Lung (tissue), 12 donors: ENCODE measurements around the gene IL20RB. TPM values are rescaled to one million over a fixed set of nuclear protein-coding genes. Genes with fewer than 3 reads are reported as not detected.

Source experiments
- ATAC-seq: fragments of 200-7000 bp; cut with Tn5 transposase; one replicate; pipeline ENCODE4 v1.9.1; 2020; ENCODE audit warnings: moderate number of reproducible peaks; ENCODE audit not compliant: insufficient read depth, low FRiP score
- DNase-seq, 3 donors: peaks; one replicate each; pipeline ENCODE4 v3.0.0-alpha.2; 2013 to 2017
- H3K27ac ChIP-seq, 2 donors: one replicate each; pipeline ENCODE4 v1.5.1; 2013; ENCODE audit warnings: mild to moderate bottlenecking in 2 of 2, moderate library complexity in 2 of 2, control low read depth in 1 of 2, inconsistent platforms in 1 of 2, low read depth in 1 of 2, low read length in 1 of 2
- H3K27me3 ChIP-seq, 3 donors: one replicate each; pipeline ENCODE4 v1.5.1; 2013; ENCODE audit warnings: low read length in 2 of 3; ENCODE audit not compliant: control insufficient read depth in 3 of 3, insufficient read depth in 3 of 3
- H3K36me3 ChIP-seq, 4 donors: one replicate each; pipeline ENCODE4 v1.5.1; 2013; ENCODE audit warnings: low read length in 4 of 4, mild to moderate bottlenecking in 1 of 4, moderate library complexity in 1 of 4; ENCODE audit not compliant: control insufficient read depth in 4 of 4, insufficient read depth in 4 of 4
- H3K4me1 ChIP-seq, 5 donors: one replicate each; pipeline ENCODE4 v1.5.1; 2013; ENCODE audit warnings: low read length in 5 of 5, mild to moderate bottlenecking in 2 of 5, moderate library complexity in 1 of 5; ENCODE audit not compliant: control insufficient read depth in 5 of 5, insufficient read depth in 5 of 5
- H3K4me3 ChIP-seq: one replicate; pipeline ENCODE4 v1.5.1; 2013; ENCODE audit warnings: mild to moderate bottlenecking, control low read depth, moderate library complexity
- H3K9ac ChIP-seq, 2 donors: one replicate each; pipeline ENCODE4 v1.5.1; 2013; ENCODE audit warnings: low read length in 2 of 2, control low read depth in 1 of 2; ENCODE audit not compliant: insufficient read depth in 1 of 2
- H3K9me3 ChIP-seq, 4 donors: one replicate each; pipeline ENCODE4 v1.5.1; 2013; ENCODE audit warnings: low read length in 3 of 4, mild to moderate bottlenecking in 1 of 4, moderate library complexity in 1 of 4; ENCODE audit not compliant: control insufficient read depth in 4 of 4, insufficient read depth in 3 of 4
- CTCF ChIP-seq: IDR thresholded peaks from 2 replicates; pipeline ENCODE4 v1.5.1; 2012; ENCODE audit warnings: mild to moderate bottlenecking; ENCODE audit errors: control extremely low read depth, extremely low read depth
- WGBS, 2 donors: extraction: QIAGEN DNeasy Blood & Tissue Kit; methylation state at CpG; one replicate each; pipeline ENCODE4 v1.1.7; 2013; 5-methylcytosine and 5-hydroxymethylcytosine counted together
- polyA plus RNA-seq, 2 donors: library from polyadenylated mRNA; stranded (reverse); fragments of 200-250 nt; gene quantifications; one replicate each; pipeline ENCODE4 v1.2.1, GENCODE V29; 2013
- total RNA-seq, 2 donors: library from RNA; depleted of rRNA in 1 of 2; stranded (reverse); fragments of >200 nt in 1 of 2; gene quantifications; one replicate each; pipeline ENCODE4 v1.2.1, GENCODE V29; 2014 to 2021
- donor health status: control.
- donor health status: control.
- donor health status: Bipolar disorder and iron deficiency.
- donor health status: healthy.
- donor health status: DM: yes; HTN: yes; CAD: no.

IL20RB gene
- total and polyA plus RNA-seq, 4 donors = 0.23 to 1.3 (median 0.88) TPM

GRCh38 chr3:136958939-136959338, 1.2 kb downstream of the IL20RB start:
- peaks cover 0 to 3% (median 0%) of the 10 kb centered on the region in 5 donors for H3K4me1 ChIP-seq
- no peaks in the 10 kb centered on the region for H3K9me3 ChIP-seq
- H3K36me3 ChIP-seq = no peaks in the 10 kb centered on the region
- no peaks in the 10 kb centered on the region for H3K27me3 ChIP-seq
- no peak overlapping the region for H3K9ac ChIP-seq
- no peak for ATAC-seq
- TF ChIP-seq CTCF = no peak
- H3K27ac ChIP-seq = no peak overlapping the region
- no peak for DNase-seq
- WGBS, 2 donors = 65 to 73% methylated on average over 2 of the region's 2 CpGs
- H3K4me3 ChIP-seq = no peak overlapping the region

GRCh38 chr3:136959599-136959998, 1.8 kb downstream of the IL20RB start:
- Histone ChIP-seq H3K4me1 (peaks cover 0 to 3% (median 0%) of the 10 kb centered on the region in 5 donors), H3K27me3 (no peaks in the 10 kb centered on the region), H3K36me3 (no peaks in the 10 kb centered on the region), H3K4me3 (no peak overlapping the region), H3K9me3 (no peaks in the 10 kb centered on the region), H3K27ac (no peak overlapping the region), H3K9ac (no peak overlapping the region)
- no peak for TF ChIP-seq CTCF
- 95 to 96% methylated on average over 6 of the region's 6 CpGs for WGBS, 2 donors
- ATAC-seq (no peak), DNase-seq (no peak)

GRCh38 chr3:136960838-136961836, 3.4 kb downstream of the IL20RB start:
- DNase-seq = no peak
- ATAC-seq = no peak
- TF ChIP-seq CTCF = no peak
- no peak overlapping the region for H3K4me3 ChIP-seq
- H3K4me1 ChIP-seq = no peaks in the 10 kb centered on the region
- no peaks in the 10 kb centered on the region for H3K9me3 ChIP-seq
- H3K27ac ChIP-seq = no peak overlapping the region
- no peak overlapping the region for H3K9ac ChIP-seq
- no peaks in the 10 kb centered on the region for H3K27me3 ChIP-seq
- no peaks in the 10 kb centered on the region for H3K36me3 ChIP-seq
- 84 to 85% methylated on average over 4 of the region's 4 CpGs for WGBS, 2 donors
